SK-MEL-5 (cell line): ENCODE measurements around the gene GGCX. TPM values are rescaled to one million over a fixed set of nuclear protein-coding genes. Genes with fewer than 3 reads are reported as not detected.
"Not testable (repeated sequence)": the region's sequence is repeated elsewhere in the genome, so short reads cannot be mapped to it uniquely, and the experiment has no call there.

Experiments
- DNase-seq: peaks from one replicate; pipeline ENCODE4 v3.0.0-alpha.2; 2016; ENCODE audit warnings: low read depth, low spot score
- in situ Hi-C: cut with HindIII; loops from 2 replicates; pipeline ENCODE4 v1.10.0; 2016; ENCODE audit warnings: low sequenced_read_pairs, high pct_unique_total_duplicates, low pct_unique_long_range_greater_than_20kb
- total RNA-seq: library from RNA; depleted of rRNA; stranded (reverse); fragments of >200 nt; shearing (Covaris generic); gene quantifications from 2 replicates; pipeline ENCODE4 v1.2.3, GENCODE V29; 2014

GGCX gene
- total RNA-seq, 1 experiment from 2014 or later = 71.5 TPM

GRCh38 chr2:85549095-85549494 lies 12.2 kb downstream of the GGCX start:
- DNase-seq = no peak
- in situ Hi-C loops = no loop called here

DNA sequence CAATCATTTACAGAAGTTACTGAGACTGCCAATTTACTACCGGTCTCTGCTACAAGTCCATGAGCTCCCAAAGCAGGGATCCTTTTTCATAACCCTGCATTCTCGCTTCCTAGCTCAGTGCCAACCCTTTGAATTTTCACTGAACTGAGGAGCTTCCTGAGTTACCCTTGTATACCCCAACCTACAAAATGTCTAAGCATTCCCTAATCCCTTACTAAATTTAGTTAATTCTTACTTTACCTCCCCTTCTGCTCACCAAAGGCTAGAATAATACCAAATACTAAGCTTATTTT lies 12.7 kb downstream of the GGCX start:
- no peak for DNase-seq
- in situ Hi-C loops = no loop called here

GRCh38 chr2:85547859-85548607 lies 13.3 kb downstream of the GGCX start:
- in situ Hi-C loops = no loop called here
- DNase-seq = no peak

DNA sequence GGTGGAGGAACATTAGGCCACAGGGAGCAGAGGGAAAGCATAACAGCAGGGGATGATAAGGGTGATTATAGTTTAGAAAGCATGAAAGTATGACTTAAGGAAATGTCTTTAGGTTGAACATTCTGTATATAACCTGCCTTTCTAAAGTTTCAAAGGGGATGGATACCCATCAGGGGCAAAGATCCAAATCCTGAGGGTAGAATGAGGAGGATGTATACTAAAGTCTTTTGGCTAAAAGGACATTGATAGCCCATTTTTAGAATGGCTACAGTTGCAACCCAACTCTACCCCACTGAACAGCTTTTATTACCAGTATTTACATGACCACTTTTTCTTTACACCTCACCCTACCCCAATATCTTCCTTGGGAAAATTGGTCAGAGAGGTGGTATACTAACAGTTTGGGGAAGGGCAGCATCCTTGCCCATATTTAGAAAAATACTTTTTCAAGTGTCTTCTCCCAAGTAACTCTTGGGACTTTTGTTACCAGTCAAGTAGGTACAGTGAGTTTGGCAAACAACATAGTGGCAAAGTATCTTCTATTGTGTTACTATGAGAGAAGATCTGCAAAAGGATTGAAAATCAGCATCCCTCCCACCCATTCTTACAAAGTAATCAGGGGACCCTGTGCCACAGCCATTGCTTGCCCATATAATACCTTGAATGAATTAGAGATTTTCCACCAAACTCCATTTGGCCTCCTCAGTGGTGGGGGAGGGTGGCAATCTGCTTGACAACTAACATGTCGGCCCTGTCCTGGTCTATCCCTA lies 14.0 kb downstream of the GGCX start:
- in situ Hi-C loops = no loop called here
- DNase-seq = no peak

- in situ Hi-C loops = no loop called here
- peak; percentile 43 for DNase-seq
Observed at GRCh38 chr2:85545780-85546240, 15.5 kb downstream of the GGCX start.

GRCh38 chr2:85544915-85545779 lies 16.1 kb downstream of the GGCX start:
- in situ Hi-C loops, DNase-seq: not testable (repeated sequence)

GRCh38 chr2:85544254-85544691 lies 17.0 kb downstream of the GGCX start:
- DNase-seq, in situ Hi-C loops: not testable (repeated sequence)

GRCh38 chr2:85542777-85543176 lies 18.5 kb downstream of the GGCX start:
- no peak for DNase-seq
- in situ Hi-C loops = no loop called here

DNA sequence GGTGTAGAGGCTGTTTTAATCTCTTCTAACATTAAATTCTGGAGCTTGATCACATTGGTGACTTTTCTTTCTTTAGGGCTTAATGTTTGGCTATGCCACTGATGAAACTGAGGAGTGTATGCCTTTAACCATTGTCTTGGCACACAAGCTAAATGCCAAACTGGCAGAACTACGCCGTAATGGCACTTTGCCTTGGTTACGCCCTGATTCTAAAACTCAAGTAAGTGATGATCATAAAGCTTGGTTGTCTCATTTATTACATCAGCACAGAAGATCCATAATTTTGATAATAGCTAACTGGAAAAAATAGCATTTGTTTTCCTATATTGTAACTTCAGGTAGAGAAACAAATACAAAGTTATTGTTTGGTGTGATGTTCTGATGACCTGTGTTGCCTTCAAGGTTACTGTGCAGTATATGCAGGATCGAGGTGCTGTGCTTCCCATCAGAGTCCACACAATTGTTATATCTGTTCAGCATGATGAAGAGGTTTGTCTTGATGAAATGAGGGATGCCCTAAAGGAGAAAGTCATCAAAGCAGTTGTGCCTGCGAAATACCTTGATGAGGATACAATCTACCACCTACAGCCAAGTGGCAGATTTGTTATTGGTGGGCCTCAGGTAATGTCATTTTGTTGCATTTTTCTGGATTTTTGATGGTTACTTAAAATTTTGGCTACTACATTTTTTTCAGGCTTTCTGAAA lies 19.4 kb downstream of the GGCX start:
- in situ Hi-C loops = no loop called here
- DNase-seq = no peak

DNA sequence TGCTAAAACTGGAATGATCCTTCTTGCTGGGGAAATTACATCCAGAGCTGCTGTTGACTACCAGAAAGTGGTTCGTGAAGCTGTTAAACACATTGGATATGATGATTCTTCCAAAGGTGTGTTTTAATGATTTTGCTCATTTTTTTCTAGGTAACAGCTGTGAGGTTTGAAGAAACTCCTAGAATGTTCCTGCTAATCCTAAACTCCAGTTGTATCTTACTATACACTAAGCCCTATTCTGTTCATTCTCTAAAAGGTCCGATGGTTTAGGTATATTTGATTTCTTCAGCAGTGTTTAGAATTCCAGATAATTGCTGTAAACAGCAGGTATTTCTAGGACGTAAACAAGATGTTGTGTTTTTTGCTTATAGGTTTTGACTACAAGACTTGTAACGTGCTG lies 20.0 kb downstream of the GGCX start:
- no peak for DNase-seq
- in situ Hi-C loops = no loop called here

- in situ Hi-C loops = no loop called here
- peak; percentile 50 for DNase-seq
Observed at GRCh38 chr2:85540133-85540648, 21.1 kb downstream of the GGCX start.

GRCh38 chr2:85539361-85540132 lies 21.7 kb downstream of the GGCX start:
- DNase-seq = peak; percentile 88
- in situ Hi-C loops = no loop called here

- peak; percentile 94 for DNase-seq
- in situ Hi-C loops = no loop called here
Observed at GRCh38 chr2:85538507-85539360, 22.6 kb downstream of the GGCX start, which contains the start of gene MAT2A. TSS of gene MAT2A (plus strand) at chr2:85539168. CDS start at chr2:85539288, 120 bp downstream.

- in situ Hi-C loops = no loop called here
- peak; percentile 61 for DNase-seq
Observed at GRCh38 chr2:85537600-85538506, 23.4 kb downstream of the GGCX start.

DNA sequence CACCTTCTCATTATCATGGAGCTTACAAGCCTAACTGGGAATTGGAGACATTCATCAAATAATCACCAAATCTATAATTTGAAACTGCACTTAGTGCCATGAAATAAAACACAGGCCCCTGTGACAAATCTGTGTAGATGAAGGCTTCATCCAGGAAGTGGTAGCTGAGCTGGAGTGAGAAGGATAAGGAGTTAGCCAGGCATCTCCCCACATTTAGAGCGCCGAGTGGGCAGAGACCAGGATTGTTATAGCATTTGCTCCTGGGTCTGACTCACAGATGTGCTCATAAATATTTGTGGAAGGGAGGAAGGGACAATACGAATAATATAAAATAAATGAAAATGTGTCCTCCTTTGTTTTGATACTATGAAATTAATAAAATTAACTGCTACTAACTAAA lies 24.8 kb downstream of the GGCX start:
- in situ Hi-C loops = no loop called here
- DNase-seq = no peak
